Erythroblast (primary cell): ENCODE results near the gene PRPF18.

Experiments
- GATA1 ChIP-seq: IDR thresholded peaks from 2 replicates; pipeline ENCODE4 v1.6.1; 2011; ENCODE audit warnings: low read depth, mild to moderate bottlenecking, control low read depth, low read length, moderate library complexity
- POLR2A ChIP-seq: IDR thresholded peaks from 2 replicates; pipeline ENCODE4 v1.6.1; 2011; ENCODE audit warnings: mild to moderate bottlenecking, low read length

- no peak for TF ChIP-seq POLR2A
- TF ChIP-seq GATA1: no peak
These were observed 45.7 kb downstream of the PRPF18 start for GRCh38 chr10:13632440-13632839.
